HK-2 (cell line): Measurements from ENCODE around the gene TNS3.

Experiments used
- DNase-seq: peaks from one replicate; pipeline ENCODE4 v3.0.0-alpha.2; 2018; ENCODE audit not compliant: unreplicated experiment

The TNS3 gene

DNA sequence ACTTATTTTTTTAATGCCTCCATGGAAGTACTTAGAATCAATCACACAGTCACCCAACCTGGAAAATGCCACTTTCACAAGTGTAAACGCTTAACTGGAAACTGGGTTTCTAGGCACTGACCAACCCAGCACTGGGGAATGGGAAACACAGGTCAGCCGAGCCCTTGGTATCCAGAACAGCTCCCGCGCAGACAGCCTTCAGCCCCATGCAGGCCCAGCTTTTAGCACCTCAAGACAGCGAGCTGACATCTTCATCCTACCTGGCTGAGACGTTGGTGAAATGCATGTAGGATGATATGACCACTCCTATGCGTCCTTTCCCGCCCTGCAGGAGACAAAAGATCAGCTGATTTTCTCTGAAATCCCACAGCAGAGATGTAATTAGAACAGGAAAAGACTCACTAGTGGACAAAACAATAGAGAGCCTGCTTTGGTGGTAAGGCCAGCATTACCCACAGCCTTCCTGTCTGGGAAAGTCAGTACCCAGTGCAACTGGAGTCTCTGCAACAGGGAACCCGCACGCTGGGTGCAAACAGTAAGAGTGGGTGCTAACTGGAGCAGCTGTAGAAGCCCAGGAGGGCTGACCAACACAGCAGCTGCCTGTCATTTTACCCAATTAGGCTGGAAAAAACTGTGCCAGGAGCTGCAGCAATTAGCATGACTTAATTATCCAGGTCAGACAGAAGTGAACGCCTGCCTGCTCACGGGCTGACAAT lies 153.7 kb downstream of the TNS3 start:
- no peak for DNase-seq

GRCh38 chr7:47427051-47427643 lies 154.8 kb downstream of the TNS3 start:
- no peak for DNase-seq

GRCh38 chr7:47424523-47424922 lies 157.4 kb downstream of the TNS3 start:
- DNase-seq: no peak

DNA sequence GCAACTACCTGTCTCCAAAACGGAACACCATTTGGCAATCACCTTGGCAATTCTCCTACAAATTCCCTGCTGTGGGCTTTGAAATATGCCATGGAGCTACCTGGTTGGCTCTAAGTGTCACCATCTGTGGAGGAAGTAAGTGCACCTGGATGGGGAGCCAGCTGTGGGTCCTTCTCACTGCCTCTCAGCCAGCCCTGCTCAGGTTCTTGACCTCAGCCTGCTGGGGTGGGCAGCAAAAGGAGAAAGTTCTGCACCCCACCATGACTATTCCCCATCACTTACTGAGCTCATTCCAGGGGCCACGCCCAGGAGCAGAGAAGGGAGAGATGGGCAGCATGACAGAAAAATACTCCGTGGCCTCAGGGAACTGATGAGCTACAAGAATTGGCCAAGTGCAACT lies 158.7 kb downstream of the TNS3 start:
- no peak for DNase-seq

- DNase-seq: no peak
Observed at GRCh38 chr7:47422611-47423010, 159.3 kb downstream of the TNS3 start.

GRCh38 chr7:47421456-47421855 lies 160.5 kb downstream of the TNS3 start:
- no peak for DNase-seq

DNA sequence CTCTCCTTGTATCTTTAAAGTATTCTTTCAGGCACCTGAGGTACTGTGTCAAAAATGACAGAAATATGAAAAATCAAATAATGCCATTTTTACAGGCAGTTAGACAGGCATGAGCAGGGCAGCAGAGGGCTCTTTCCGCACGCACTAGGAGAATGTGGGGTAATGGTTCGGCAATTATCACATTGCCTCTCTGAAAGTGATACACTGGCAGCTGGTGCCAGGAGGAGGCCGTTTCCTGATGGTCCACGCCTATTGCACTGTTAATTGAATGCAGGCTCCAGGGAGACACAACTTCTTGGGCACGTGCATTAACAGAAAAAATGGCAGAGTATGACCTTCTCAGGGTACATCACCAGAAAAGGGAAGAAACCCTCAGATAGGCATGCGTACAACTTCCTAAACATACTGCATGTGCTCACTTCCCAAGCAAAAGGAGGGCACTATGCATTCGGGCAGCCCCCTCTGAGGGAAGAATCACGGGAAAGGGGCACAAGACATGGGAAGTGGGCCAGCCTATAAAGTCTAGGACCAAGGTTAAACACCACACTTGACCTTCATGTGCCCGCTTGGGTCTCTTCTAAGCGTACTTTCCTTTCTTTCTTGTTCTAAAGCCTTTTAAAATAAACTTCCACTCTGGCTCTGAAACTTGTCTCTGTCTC lies 161.7 kb downstream of the TNS3 start:
- no peak for DNase-seq

- no peak for DNase-seq
Observed at GRCh38 chr7:47419471-47419870, 162.4 kb downstream of the TNS3 start.

- DNase-seq: peak; percentile 16
Observed at GRCh38 chr7:47418601-47419309, 163.2 kb downstream of the TNS3 start.

- peak; percentile 31 for DNase-seq
Observed at GRCh38 chr7:47416492-47417480, 165.1 kb downstream of the TNS3 start.

GRCh38 chr7:47415318-47416212 lies 166.3 kb downstream of the TNS3 start:
- no peak for DNase-seq

DNA sequence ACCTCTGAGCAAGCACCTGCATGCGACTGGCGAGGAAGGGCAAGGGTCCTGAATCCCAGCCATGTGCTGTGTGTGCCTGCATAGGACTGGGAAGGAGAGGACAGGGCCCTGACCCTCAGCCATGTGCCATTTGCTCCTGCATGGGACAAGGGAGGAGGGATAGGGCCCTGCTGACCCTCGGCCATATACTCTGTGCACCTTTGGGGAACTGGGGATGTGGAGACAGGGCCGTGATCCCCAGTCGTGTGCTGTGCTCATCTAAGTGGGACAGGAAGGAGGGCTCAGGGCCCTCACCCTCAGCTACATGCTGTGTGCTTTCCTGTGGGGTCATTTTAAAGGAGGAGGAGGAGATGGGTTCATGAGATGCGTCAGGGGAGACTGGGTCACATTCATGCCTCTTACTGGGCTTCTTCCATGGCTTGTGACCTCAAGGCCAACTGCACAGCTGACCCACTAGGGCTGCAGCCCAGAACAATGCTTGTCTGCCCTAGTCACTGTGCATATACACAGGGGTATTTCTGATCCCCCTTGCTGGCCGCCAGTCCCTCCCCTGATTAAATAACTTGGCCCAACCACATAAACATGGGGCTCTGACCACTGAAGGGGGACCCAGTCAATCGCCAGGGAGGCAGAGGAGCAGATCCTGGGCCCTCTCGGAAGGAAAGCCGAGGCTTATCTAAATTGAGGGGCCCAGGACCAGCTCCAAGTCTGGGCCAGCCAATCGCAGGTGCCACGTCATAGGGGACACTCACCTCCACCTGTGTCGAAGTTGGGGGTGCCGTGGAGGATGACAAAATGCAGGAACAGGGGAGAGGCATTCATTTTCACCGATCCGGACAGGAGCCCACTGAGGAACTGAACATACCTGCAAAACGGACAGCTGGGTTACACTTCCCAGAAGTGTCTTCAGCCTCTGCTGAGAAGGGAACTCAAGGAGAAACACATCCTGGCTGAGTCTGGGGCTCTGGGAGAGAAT lies 167.3 kb downstream of the TNS3 start:
- no peak for DNase-seq

GRCh38 chr7:47413526-47414341 lies 168.2 kb downstream of the TNS3 start:
- no peak for DNase-seq

DNA sequence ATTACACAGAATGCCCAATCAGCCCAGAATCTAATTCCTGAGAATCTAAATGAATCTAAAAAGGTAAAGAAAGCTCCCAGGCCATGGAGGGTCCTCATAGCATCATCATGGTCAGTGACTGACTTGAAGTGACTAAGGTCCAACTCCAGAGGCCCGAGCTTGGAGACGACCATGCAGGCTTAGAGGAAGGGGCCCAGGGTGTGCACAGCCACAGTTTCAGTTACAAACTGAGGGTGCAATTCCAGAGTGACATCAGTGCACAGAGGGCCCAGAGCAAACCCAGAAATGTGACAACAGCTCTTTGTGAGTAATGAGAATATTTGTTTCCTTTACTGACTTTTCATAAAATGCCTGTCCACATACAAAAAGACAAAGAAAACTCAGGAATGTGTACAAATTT lies 170.0 kb downstream of the TNS3 start:
- no peak for DNase-seq

GRCh38 chr7:47411281-47411869 lies 170.5 kb downstream of the TNS3 start:
- DNase-seq: no peak

GRCh38 chr7:47408675-47409074 lies 173.2 kb downstream of the TNS3 start:
- DNase-seq: no peak

GRCh38 chr7:47407821-47408674 lies 173.9 kb downstream of the TNS3 start:
- no peak for DNase-seq
